Measurements from ENCODE around the gene PHEX. TPM values are rescaled to one million over a fixed set of nuclear protein-coding genes. Genes with fewer than 3 reads are reported as not detected.
A peak's percentile ranks its signal among the peaks of the same experiment; 100 is the strongest.
"Not testable (repeated sequence)": the region's sequence is repeated elsewhere in the genome, so short reads cannot be mapped to it uniquely, and the experiment has no call there.

The PHEX gene
- total RNA-seq, 1 donor from 2014 or later: 0.41 TPM

- no peak for DNase-seq (ENCODE audit: extremely low read depth, low read depth, low spot score)
These were observed 171.1 kb downstream of the PHEX start for GRCh38 chrX:22203186-22203585.

GRCh38 chrX:22206781-22207180 lies 174.7 kb downstream of the PHEX start:
- DNase-seq (ENCODE audit: extremely low read depth, low read depth, low spot score): no peak

- DNase-seq (ENCODE audit: extremely low read depth, low read depth, low spot score): peak; percentile 34
These were observed 188.8 kb downstream of the PHEX start for GRCh38 chrX:22220941-22221340.

GRCh38 chrX:22234380-22234779 lies 202.3 kb downstream of the PHEX start:
- no peak for DNase-seq (ENCODE audit: extremely low read depth, low read depth, low spot score)

- no peak for DNase-seq (ENCODE audit: extremely low read depth, low read depth, low spot score)
These were observed 205.4 kb downstream of the PHEX start for GRCh38 chrX:22237479-22237878.

- no peak for DNase-seq (ENCODE audit: extremely low read depth, low read depth, low spot score)
These were observed 214.5 kb downstream of the PHEX start for GRCh38 chrX:22246620-22247019.

- no peak for DNase-seq (ENCODE audit: extremely low read depth, low read depth, low spot score)
These were observed 215.0 kb downstream of the PHEX start for GRCh38 chrX:22247169-22247568.

- DNase-seq (ENCODE audit: extremely low read depth, low read depth, low spot score): no peak
These were observed 216.3 kb downstream of the PHEX start for GRCh38 chrX:22248401-22248800.

GRCh38 chrX:22249371-22249770 lies 217.2 kb downstream of the PHEX start:
- no peak for DNase-seq (ENCODE audit: extremely low read depth, low read depth, low spot score)

GRCh38 chrX:22268706-22269105 lies 236.6 kb downstream of the PHEX start:
- no peak for DNase-seq (ENCODE audit: extremely low read depth, low read depth, low spot score)

- DNase-seq (ENCODE audit: extremely low read depth, low read depth, low spot score): no peak
These were observed 240.5 kb downstream of the PHEX start, which contains the start of gene CBLL2 for GRCh38 chrX:22272613-22273012. Gene CBLL2 (plus strand): TSS chrX:22272913. CDS start chrX:22272992, 79 bp downstream.

- DNase-seq (ENCODE audit: extremely low read depth, low read depth, low spot score): no peak
These were observed 241.7 kb downstream of the PHEX start for GRCh38 chrX:22273714-22274317.

- no peak for DNase-seq (ENCODE audit: extremely low read depth, low read depth, low spot score)
These were observed 244.7 kb downstream of the PHEX start for GRCh38 chrX:22276781-22277180.

- no peak for DNase-seq (ENCODE audit: extremely low read depth, low read depth, low spot score)
These were observed 246.2 kb downstream of the PHEX start for GRCh38 chrX:22278375-22278774.

GRCh38 chrX:22289209-22289608 lies 257.1 kb downstream of the PHEX start:
- not testable (repeated sequence) for DNase-seq (ENCODE audit: extremely low read depth, low read depth, low spot score)

- no peak for DNase-seq (ENCODE audit: extremely low read depth, low read depth, low spot score)
These were observed 264.7 kb downstream of the PHEX start for GRCh38 chrX:22296871-22297270.

GRCh38 chrX:22300130-22300529 lies 268.0 kb downstream of the PHEX start:
- DNase-seq (ENCODE audit: extremely low read depth, low read depth, low spot score): no peak

Other genes with a start within 250 kb of the PHEX start
- 11.2 and 11.9 TPM in 2 replicates for gene MBTPS2, start 192.7 kb upstream of the PHEX start, total RNA-seq
- 1.1 and 2.7 TPM in 2 replicates for gene YY2, start 176.3 kb upstream of the PHEX start, total RNA-seq
- 74.2 and 120 TPM in 2 replicates for gene SMS, start 91.6 kb upstream of the PHEX start, total RNA-seq
- not detected in 2 replicates for gene CBLL2, start 240.6 kb downstream of the PHEX start, total RNA-seq

All from glomerular endothelial cell (primary cell).